ENCODE results near the gene STAG2.
"Not testable (repeated sequence)": the region's sequence is repeated elsewhere in the genome, so short reads cannot be mapped to it uniquely, and the experiment has no call there.

STAG2 gene

GRCh38 chrX:124030520-124030919 is 69.0 kb downstream of the STAG2 start:
- DNase-seq (ENCODE audit: low read depth in 1 of 2, low spot score in 1 of 2) = no peak

DNA sequence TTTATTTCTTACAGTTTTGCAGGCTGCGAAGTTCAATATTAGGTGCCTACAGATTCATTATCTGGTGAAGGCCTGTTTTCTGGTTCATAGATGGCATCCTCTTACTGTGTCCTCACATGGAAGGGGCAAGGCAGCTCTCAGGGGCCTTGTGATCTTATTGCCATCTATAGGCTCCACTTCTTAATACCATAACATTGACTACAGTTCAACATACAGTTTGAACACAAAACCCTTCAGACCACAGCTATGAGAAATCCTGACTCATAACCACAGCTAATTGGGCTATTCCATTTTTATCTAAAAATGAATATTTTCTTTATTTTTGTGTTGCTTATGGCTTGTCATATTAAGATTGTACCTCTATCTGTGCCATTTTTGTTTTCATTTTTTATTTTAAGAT is 72.3 kb downstream of the STAG2 start:
- no peak for DNase-seq (ENCODE audit: low read depth in 1 of 2, low spot score in 1 of 2)

DNA sequence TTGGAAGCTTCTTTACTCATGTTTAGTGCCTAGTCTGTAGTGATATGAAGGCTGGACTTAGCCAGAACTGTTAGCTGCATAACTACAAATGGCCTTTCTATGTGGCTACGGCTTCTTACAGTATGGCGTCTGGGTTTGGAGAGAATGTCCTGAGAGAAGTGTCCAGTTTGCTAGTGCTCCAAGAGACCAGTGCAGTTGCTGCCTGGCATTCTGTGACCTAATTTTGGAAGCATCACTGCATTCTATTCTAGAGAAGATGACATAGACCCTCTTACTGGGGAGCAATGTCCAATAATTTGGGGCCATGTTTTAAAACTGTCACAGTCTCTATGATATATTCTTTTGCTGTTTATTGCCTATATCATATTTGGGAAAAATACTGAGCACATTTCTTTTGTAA is 74.2 kb downstream of the STAG2 start:
- no peak for DNase-seq (ENCODE audit: low read depth in 1 of 2, low spot score in 1 of 2)

GRCh38 chrX:124042042-124042441 is 80.5 kb downstream of the STAG2 start:
- DNase-seq (ENCODE audit: low read depth in 1 of 2, low spot score in 1 of 2) = no peak

DNA sequence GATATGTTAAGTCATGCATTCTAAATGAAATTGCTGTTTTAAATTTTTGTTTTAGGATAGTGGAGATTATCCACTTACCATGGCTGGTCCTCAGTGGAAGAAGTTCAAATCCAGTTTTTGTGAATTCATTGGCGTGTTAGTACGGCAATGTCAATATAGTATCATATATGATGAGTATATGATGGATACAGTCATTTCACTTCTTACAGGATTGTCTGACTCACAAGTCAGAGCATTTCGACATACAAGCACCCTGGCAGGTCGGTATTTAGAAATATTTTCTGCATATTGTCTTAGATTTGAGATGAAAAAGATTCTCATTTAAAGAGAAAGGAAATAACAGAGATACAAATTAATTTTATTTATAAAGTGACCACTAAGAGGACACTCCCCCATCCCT is 83.6 kb downstream of the STAG2 start:
- DNase-seq (ENCODE audit: low read depth in 1 of 2, low spot score in 1 of 2) = no peak

- not testable (repeated sequence) for DNase-seq (ENCODE audit: low read depth in 1 of 2, low spot score in 1 of 2)
Measured at GRCh38 chrX:124084417-124084816, 122.9 kb downstream of the STAG2 start.

DNA sequence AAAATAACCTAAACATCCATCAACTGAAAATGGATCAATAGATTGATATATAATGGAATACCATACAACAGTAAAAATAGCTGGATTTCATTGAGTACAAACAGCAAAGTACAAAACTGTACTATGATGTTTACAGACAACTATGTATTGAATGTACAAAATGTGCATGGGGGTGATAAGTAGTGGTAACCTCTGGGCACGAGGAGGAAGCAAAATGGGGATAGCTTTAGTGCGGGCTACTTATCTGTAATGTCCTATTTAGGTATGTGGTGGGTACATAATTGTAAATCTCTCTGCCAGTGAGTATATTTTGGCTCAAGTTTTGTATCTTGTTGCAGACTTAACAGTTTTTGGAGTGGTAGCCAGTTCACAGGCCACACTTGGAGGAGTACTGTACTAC is 123.6 kb downstream of the STAG2 start:
- no peak for DNase-seq (ENCODE audit: low read depth in 1 of 2, low spot score in 1 of 2)

GRCh38 chrX:124086411-124086810 is 124.9 kb downstream of the STAG2 start:
- peak in 1 of 2 donors; percentile 5 for DNase-seq (ENCODE audit: low read depth in 1 of 2, low spot score in 1 of 2)

GRCh38 chrX:124087000-124087746 is 125.7 kb downstream of the STAG2 start:
- DNase-seq (ENCODE audit: low read depth in 1 of 2, low spot score in 1 of 2) = no peak

DNA sequence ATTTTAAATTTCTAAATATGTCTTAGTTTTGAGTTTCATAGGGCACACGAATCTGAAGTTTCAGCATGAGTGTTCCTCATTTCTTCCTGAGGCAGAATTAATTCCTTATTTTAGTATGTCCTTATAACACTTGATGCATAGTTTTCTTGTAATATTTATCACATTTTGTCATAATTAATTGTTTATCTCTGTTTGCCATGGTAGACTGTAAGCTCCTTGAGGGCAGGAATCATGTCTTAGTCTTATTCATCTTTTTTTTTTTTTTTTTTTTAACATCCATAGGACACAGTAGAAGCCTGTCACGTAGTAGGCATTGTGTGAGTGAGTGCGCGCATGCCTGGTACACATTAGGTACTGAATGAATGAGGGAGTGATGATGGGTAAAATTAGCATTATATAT is 131.7 kb downstream of the STAG2 start:
- DNase-seq (ENCODE audit: low read depth in 1 of 2, low spot score in 1 of 2) = no peak

DNA sequence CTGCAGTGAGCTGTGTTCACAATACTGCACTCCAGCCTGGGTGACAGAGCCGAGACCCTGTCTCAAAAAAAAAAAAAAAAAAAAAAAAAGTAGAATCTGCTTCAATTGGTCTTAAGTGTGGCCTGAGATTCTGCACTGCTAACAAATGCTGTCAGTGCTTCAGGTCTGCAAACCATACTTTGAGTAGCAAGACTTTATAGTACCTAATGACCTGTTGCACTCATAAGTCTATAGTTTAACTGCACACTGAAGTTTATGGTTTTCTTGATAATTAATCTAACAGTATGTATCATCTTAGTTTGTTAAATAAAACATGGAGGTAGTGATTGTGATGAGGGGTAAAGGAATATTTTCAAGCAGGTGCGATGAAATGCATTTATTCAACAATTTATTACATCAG is 135.6 kb downstream of the STAG2 start:
- DNase-seq (ENCODE audit: low read depth in 1 of 2, low spot score in 1 of 2) = no peak

DNA sequence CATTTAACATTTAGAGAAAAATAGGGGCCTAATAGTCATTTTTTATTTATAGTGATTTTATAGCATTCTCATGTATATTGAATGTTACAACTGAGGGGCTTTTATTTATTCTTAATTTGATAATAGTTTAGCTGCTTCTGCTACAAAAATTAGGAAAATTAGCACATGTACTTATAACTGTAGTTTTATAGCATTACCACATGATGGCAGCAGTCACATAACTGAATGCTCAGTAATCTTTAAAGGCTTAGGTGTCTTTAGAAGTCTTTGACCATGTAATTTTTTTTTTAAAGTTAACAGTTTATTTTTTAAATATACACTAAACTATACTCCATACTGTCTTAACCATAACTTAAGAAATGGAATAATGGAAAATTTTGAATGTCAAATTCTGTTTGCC is 136.6 kb downstream of the STAG2 start:
- no peak for DNase-seq (ENCODE audit: low read depth in 1 of 2, low spot score in 1 of 2)

GRCh38 chrX:124103966-124104365 is 142.5 kb downstream of the STAG2 start:
- no peak for DNase-seq (ENCODE audit: low read depth in 1 of 2, low spot score in 1 of 2)

DNA sequence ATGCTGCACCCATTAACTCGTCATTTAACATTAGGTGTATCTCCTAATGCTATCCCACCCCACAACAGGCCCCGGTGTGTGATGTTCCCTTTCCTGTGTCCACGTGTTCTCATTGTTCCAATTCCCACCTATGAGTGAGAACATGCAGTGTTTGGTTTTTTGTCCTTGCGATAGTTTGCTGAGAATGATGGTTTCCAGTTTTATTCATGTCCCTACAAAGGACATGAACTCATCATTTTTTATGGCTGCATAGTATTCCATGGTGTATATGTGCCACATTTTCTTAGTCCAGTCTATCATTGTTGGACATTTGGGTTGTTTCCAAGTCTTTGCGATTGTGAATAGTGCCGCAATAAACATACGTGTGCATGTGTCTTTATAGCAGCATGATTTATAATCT is 143.0 kb downstream of the STAG2 start:
- not testable (repeated sequence) for DNase-seq (ENCODE audit: low read depth in 1 of 2, low spot score in 1 of 2)

GRCh38 chrX:124113621-124114600 is 152.4 kb downstream of the STAG2 start:
- no peak for DNase-seq (ENCODE audit: low read depth in 1 of 2, low spot score in 1 of 2)

- DNase-seq (ENCODE audit: low read depth in 1 of 2, low spot score in 1 of 2) = no peak
Measured at GRCh38 chrX:124117325-124117724, 155.8 kb downstream of the STAG2 start.

DNA sequence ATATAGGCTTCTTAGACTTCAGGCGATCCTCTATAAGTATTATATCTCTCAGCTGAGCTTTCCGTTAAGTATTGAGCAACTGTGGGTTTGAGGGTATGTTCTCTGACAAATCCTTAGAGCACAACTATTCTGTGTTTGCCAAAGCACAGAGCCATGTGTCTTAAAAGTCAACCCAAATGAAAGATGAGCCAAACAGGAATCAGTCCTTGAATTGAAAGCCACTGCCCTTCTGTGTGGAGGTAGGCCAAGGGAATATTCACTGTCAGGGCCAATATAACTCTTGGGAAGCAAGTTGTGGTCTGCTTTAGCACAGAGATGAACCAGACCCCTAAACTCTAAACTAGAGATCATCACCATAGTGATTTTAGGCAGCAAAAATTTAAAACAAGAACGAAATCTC is 164.0 kb downstream of the STAG2 start:
- DNase-seq (ENCODE audit: low read depth in 1 of 2, low spot score in 1 of 2) = no peak

GRCh38 chrX:124127496-124127895 is 166.0 kb downstream of the STAG2 start:
- no peak for DNase-seq (ENCODE audit: low read depth in 1 of 2, low spot score in 1 of 2)

GRCh38 chrX:124132437-124132836 is 170.9 kb downstream of the STAG2 start:
- DNase-seq (ENCODE audit: low read depth in 1 of 2, low spot score in 1 of 2) = not testable (repeated sequence)

DNA sequence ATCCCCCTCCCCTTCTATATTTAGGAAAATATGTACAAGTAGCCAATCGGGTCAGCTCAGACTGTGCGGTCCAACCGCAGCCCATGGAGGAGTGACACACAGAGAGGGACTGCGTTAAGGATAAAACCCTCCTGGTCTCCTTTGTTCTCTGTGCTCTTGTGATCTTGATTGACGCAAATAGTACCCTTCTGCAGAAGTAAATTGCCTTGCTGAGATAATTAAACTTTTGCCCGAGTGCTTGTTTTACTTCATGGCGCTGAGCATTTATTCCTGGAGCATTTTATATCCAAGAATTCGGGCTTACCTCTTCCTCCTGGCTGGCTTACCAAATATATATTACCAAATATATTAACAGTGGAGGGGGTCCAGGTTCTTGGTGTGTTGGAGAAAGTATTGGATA is 184.2 kb downstream of the STAG2 start:
- DNase-seq (ENCODE audit: low read depth in 1 of 2, low spot score in 1 of 2) = no peak

DNA sequence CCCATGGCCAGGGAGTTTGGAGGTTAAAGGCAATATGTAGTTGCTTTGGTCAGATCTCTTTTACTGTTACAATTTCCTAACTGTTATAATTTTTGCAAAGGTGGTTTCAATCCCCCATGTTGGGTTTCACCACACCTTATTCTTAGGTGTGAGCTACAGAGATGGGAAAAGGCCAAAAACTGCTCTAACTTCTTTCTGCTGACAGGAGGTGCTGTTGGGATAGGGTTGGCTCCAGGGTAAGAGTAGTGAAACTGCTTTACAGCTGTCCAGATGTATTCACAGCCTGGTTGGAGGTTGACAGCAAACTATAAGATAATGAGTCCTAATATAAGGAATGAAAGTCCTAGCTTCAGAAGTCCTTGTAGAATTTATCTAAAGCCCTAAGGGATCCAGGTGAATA is 189.7 kb downstream of the STAG2 start:
- DNase-seq (ENCODE audit: low read depth in 1 of 2, low spot score in 1 of 2) = no peak
